Caco-2 (cell line): ENCODE data around the gene DHX57. TPM values are rescaled to one million over a fixed set of nuclear protein-coding genes. Genes with fewer than 3 reads are reported as not detected.
A peak's percentile ranks its signal among the peaks of the same experiment; 100 is the strongest.

ENCODE experiments used
- BruUV-seq: library from RNA; stranded (reverse); fragments of 400-500 nt; replicated peaks from 2 replicates; lab custom pipeline; 2021; lab: Mats Ljungman, UMichigan
- CTCF ChIA-PET: fragments of 300-600 bp; sonication (Branson Sonifier 250); formaldehyde crosslinking; loops from one replicate; lab custom pipeline; 2022; ENCODE audit warnings: antibody characterized with exemption; lab: Charles Lee
- POLR2A ChIA-PET: fragments of 300-600 bp; sonication (Branson Sonifier 250); formaldehyde crosslinking; loops from one replicate; lab custom pipeline; 2022; ENCODE audit warnings: antibody characterized with exemption; lab: Charles Lee
- DNase-seq, 2 experiments: peaks; one replicate each; pipeline versions ENCODE4 v3.0.0 to v3.0.0-alpha.2; 2020 to 2022
- H3K27me3 ChIP-seq: replicated peaks from 2 replicates; pipeline ENCODE4 v1.6.0; 2011; ENCODE audit warnings: low read length; ENCODE audit not compliant: control insufficient read depth, insufficient read depth
- H3K36me3 ChIP-seq: 2 replicates; pipeline ENCODE4 v1.5.1; 2011; ENCODE audit warnings: low read length; ENCODE audit not compliant: control insufficient read depth, insufficient read depth
- H3K4me1 ChIP-seq: fragments of 250-450 bp; sonication (Bioruptor Pico); 2 replicates; pipeline ENCODE4 v1.5.1; 2020; ENCODE audit warnings: mild to moderate bottlenecking
- H3K4me3 ChIP-seq: 2 replicates; pipeline ENCODE4 v1.5.1; 2011; ENCODE audit warnings: low read depth, mild to moderate bottlenecking, control low read depth, low read length
- H3K9me3 ChIP-seq: fragments of 250-450 bp; sonication (Bioruptor Pico); 2 replicates; pipeline ENCODE4 v1.5.1; 2020; ENCODE audit warnings: mild to moderate bottlenecking, moderate library complexity
- H3K27ac Mint-ChIP-seq: one replicate; pipeline ENCODE4 v1.8.0; 2022; ENCODE audit warnings: mixed read lengths; ENCODE audit not compliant: unreplicated experiment
- H3K27me3 Mint-ChIP-seq: one replicate; pipeline ENCODE4 v1.8.0; 2022; ENCODE audit warnings: mixed read lengths; ENCODE audit not compliant: insufficient read depth, unreplicated experiment
- H3K36me3 Mint-ChIP-seq: one replicate; pipeline ENCODE4 v1.8.0; 2022; ENCODE audit warnings: mild to moderate bottlenecking, mixed read lengths; ENCODE audit not compliant: insufficient read depth, unreplicated experiment
- H3K4me1 Mint-ChIP-seq: one replicate; pipeline ENCODE4 v1.8.0; 2022; ENCODE audit warnings: low read depth, mixed read lengths; ENCODE audit not compliant: unreplicated experiment
- H3K4me3 Mint-ChIP-seq: one replicate; pipeline ENCODE4 v1.8.0; 2022; ENCODE audit warnings: mild to moderate bottlenecking, moderate library complexity, mixed read lengths; ENCODE audit not compliant: unreplicated experiment
- H3K9me3 Mint-ChIP-seq: one replicate; pipeline ENCODE4 v1.8.0; 2022; ENCODE audit warnings: mixed read lengths; ENCODE audit not compliant: unreplicated experiment
- intact Hi-C: fragments of 100-400 bp; cut with micrococcal nuclease; formaldehyde crosslinking; loops from one replicate; pipeline ENCODE4 v1.10.0; 2022; ENCODE audit not compliant: unreplicated experiment
- total RNA-seq: library from RNA; stranded (reverse); gene quantifications from 2 replicates; pipeline ENCODE4 v1.2.3, GENCODE V29; 2022
- TF ChIP-seq, protein P1 (sequence below), 2 experiments: fragments of 200-600 bp in 1 of 2; IDR thresholded peaks; 1 replicate in 1 of 2; 2 replicates in 1 of 2; pipeline versions ENCODE4 v1.5.1 to v1.8.0; 2011 to 2022; ENCODE audit warnings: antibody characterized with exemption in 1 of 2, control low read depth in 1 of 2, inconsistent platforms in 1 of 2, low read depth in 1 of 2, low read length in 1 of 2, mild to moderate bottlenecking in 1 of 2, moderate library complexity in 1 of 2; ENCODE audit not compliant: insufficient read depth in 1 of 2, severe bottlenecking in 1 of 2, unreplicated experiment in 1 of 2

The DHX57 gene
- total RNA-seq, 1 experiment from 2014 or later, result 20.6 TPM

DNA sequence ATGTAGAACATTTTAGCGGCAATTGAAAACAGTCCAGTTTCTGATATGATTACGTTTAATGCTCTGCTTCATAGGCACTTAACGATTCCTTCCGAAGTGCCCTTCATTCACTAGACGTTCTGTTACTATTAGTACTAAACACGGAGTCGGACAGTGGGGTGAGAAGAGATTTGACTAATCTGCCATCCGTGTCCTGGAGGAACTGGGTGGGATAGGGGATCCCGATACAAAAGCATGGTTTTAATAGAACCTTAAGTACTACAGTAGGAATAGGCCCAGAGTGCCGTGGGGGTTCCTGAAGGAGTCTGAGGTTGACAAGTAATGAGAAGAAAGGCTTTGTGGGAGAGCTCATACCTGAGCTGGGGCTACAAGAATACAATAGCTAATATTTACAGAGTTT, 673 bp upstream of the DHX57 start:
- no TSS peak for BruUV-seq
- TF ChIP-seq, protein P1, sequence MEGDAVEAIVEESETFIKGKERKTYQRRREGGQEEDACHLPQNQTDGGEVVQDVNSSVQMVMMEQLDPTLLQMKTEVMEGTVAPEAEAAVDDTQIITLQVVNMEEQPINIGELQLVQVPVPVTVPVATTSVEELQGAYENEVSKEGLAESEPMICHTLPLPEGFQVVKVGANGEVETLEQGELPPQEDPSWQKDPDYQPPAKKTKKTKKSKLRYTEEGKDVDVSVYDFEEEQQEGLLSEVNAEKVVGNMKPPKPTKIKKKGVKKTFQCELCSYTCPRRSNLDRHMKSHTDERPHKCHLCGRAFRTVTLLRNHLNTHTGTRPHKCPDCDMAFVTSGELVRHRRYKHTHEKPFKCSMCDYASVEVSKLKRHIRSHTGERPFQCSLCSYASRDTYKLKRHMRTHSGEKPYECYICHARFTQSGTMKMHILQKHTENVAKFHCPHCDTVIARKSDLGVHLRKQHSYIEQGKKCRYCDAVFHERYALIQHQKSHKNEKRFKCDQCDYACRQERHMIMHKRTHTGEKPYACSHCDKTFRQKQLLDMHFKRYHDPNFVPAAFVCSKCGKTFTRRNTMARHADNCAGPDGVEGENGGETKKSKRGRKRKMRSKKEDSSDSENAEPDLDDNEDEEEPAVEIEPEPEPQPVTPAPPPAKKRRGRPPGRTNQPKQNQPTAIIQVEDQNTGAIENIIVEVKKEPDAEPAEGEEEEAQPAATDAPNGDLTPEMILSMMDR (IDR thresholded peaks at IDR 0.05; ENCODE audit: insufficient read depth in 1 of 2, low read depth in 1 of 2, low read length in 1 of 2, severe bottlenecking in 1 of 2, unreplicated experiment in 1 of 2), result no peak
- peak overlapping the region; percentile 74 for H3K4me3 ChIP-seq
- intact Hi-C loops, result no loop called here
- ChIA-PET CTCF (no interaction called here), POLR2A (interaction anchor here (1.8 kb wide), 1 partner anchor 125 kb away, joined by 19 read pairs; the partner anchor contains the start of gene SRSF7)
- peak in 1 of 2 experiments; percentile 9 for DNase-seq
- H3K27me3 ChIP-seq, result no peaks in the 10 kb centered on the region
- Mint-ChIP-seq H3K36me3 (peaks cover 10% of the 10 kb centered on the region), H3K27me3 (no peaks in the 10 kb centered on the region), H3K4me3 (peak overlapping the region; percentile 90), H3K4me1 (peaks cover 8% of the 10 kb centered on the region), H3K27ac (peak overlapping the region; percentile 91), H3K9me3 (peaks cover 14% of the 10 kb centered on the region)
- no peaks in the 10 kb centered on the region for H3K36me3 ChIP-seq
- no peaks in the 10 kb centered on the region for H3K9me3 ChIP-seq
- H3K4me1 ChIP-seq, result no peaks in the 10 kb centered on the region

DNA sequence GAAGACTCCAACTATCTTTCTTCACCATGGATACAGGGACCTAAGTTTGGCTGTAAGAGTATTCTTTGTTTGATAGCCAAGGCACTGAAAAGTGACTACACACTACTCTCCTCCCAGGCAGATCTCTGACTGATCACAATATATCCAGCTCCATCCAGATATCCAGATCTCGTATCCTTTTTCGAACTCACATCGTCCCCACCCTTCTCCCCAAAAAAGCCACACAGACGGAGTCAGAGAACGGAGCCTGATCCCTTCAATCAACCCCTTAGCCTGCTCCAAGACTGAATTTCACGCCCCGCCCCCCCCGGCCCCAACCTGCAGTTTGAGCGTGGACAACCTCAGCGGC, 533 bp downstream of the DHX57 start:
- intact Hi-C loops, result no loop called here
- BruUV-seq, result no TSS peak
- peak overlapping the region; percentile 91 for H3K27ac Mint-ChIP-seq
- Histone ChIP-seq H3K36me3 (no peaks in the 10 kb centered on the region), H3K4me1 (no peaks in the 10 kb centered on the region), H3K27me3 (no peaks in the 10 kb centered on the region), H3K9me3 (no peaks in the 10 kb centered on the region), H3K4me3 (peak overlapping the region; percentile 74)
- peaks cover 10% of the 10 kb centered on the region for H3K36me3 Mint-ChIP-seq
- POLR2A ChIA-PET, result interaction anchor here (1.8 kb wide), 1 partner anchor 124 kb away, joined by 19 read pairs; the partner anchor contains the start of gene SRSF7
- H3K4me1 Mint-ChIP-seq, result peaks cover 8% of the 10 kb centered on the region
- H3K4me3 Mint-ChIP-seq, result peak overlapping the region; percentile 90
- H3K9me3 Mint-ChIP-seq, result peaks cover 21% of the 10 kb centered on the region
- TF ChIP-seq, protein P1 (IDR thresholded peaks at IDR 0.05; ENCODE audit: insufficient read depth in 1 of 2, low read depth in 1 of 2, low read length in 1 of 2, severe bottlenecking in 1 of 2, unreplicated experiment in 1 of 2), result no peak
- CTCF ChIA-PET, result no interaction called here
- H3K27me3 Mint-ChIP-seq, result no peaks in the 10 kb centered on the region
- no peak for DNase-seq

DNA sequence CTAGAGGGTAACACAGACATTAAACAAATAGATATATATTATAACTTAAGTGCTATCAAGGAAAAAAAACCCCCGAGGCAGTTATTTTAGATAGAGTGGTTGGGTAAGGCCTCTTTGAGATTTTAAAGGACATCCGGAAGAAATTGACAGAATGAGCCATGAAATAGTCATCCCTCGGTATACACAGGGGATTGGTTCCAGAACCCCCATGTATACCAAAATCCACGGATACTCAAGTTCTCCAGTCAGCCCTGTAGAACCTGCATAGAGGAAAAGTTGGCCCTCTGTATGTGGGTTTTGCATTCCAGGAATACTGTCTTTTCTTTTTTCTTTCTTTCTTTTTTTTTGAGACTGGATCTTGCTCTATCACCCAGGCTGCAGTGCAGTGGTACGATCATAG, 2.0 kb downstream of the DHX57 start:
- Histone ChIP-seq H3K4me1 (no peaks in the 10 kb centered on the region), H3K4me3 (no peak overlapping the region), H3K36me3 (no peaks in the 10 kb centered on the region), H3K27me3 (no peaks in the 10 kb centered on the region), H3K9me3 (no peaks in the 10 kb centered on the region)
- Mint-ChIP-seq H3K36me3 (peaks cover 10% of the 10 kb centered on the region), H3K27ac (no peak overlapping the region), H3K27me3 (no peaks in the 10 kb centered on the region), H3K4me1 (peaks cover 8% of the 10 kb centered on the region), H3K4me3 (no peak overlapping the region), H3K9me3 (peaks cover 30% of the 10 kb centered on the region)
- CTCF ChIA-PET, result interaction anchor here (0.6 kb wide), 1 partner anchor 214 kb away, joined by 3 read pairs; no protein-coding TSS in a partner anchor
- intact Hi-C loops, result no loop called here
- BruUV-seq, result TSS peak; percentile 2
- DNase-seq, result no peak
- TF ChIP-seq, protein P1 (IDR thresholded peaks at IDR 0.05; ENCODE audit: insufficient read depth in 1 of 2, low read depth in 1 of 2, low read length in 1 of 2, severe bottlenecking in 1 of 2, unreplicated experiment in 1 of 2), result no peak
- POLR2A ChIA-PET, result no interaction called here
